ENCODE data around the gene EGR4.
A peak's percentile ranks its signal among the peaks of the same experiment; 100 is the strongest.

The EGR4 gene

DNA sequence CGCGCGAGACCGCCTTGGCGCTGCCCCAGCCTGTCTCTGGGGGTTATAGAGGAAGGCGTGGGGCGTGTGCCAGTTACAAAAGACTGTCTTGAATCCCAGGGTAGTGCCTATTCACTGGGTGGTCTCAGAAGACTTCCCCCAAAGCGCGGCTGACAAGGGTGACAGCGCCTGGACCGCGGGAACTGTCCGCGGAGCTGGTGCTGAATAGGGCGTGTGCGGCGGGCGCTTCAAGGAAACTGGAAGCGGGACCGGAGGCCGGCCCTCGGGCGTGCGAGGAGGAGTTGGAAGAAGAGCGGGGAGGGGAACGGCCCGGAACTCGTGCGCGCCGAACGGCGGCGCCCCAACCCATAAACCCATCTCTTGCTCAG lies 2.3 kb downstream of the EGR4 start:
- no peak overlapping the region for H2BK12ac ChIP-seq (ENCODE audit: low read length)
- no peak overlapping the region for H3K4ac ChIP-seq (ENCODE audit: low read length)
- no peak overlapping the region for H2BK120ac ChIP-seq (ENCODE audit: low read depth, low read length)
- peaks cover 20 to 98% (median 69%) of the 10 kb centered on the region in 3 experiments for H3K27me3 ChIP-seq (ENCODE audit: control insufficient read depth in 3 of 3, insufficient read depth in 3 of 3, low read depth in 1 of 3, low read length in 3 of 3)
- H3K27ac ChIP-seq (replicated peaks; ENCODE audit: low read length), result no peak overlapping the region
- WGBS, 2 donors (ENCODE audit: extremely low coverage in 2 of 2, insufficient read length in 2 of 2, insufficient replicate concordance in 1 of 2), result no CpG with 5 or more reads among the region's 34 CpGs
- H3K4me3 ChIP-seq (ENCODE audit: low read length in 2 of 2), result peak overlapping the region in 1 of 2 donors; percentile 9
- H3K9ac ChIP-seq (ENCODE audit: low read depth, low read length, poor library complexity), result no peak overlapping the region
- no peak overlapping the region for H4K8ac ChIP-seq (ENCODE audit: low read depth, low read length)
- H3K36me3 ChIP-seq (replicated peaks in 1 of 2; ENCODE audit: control insufficient read depth in 2 of 2, insufficient read depth in 2 of 2, low read length in 2 of 2), result no peaks in the 10 kb centered on the region
- H2AK5ac ChIP-seq (ENCODE audit: low read depth, low read length), result no peak overlapping the region
- no peak overlapping the region for H2BK15ac ChIP-seq (ENCODE audit: low read length)
- no peak overlapping the region for H3K23ac ChIP-seq (ENCODE audit: low read depth, low read length, poor library complexity)
- peak; percentile 88 for DNase-seq (ENCODE audit: low spot score)
- H3K4me2 ChIP-seq (ENCODE audit: insufficient read depth, low read length, poor library complexity, severe bottlenecking), result peak overlapping the region; percentile 37
- no peak overlapping the region for H2BK5ac ChIP-seq (ENCODE audit: low read length)
- no peaks in the 10 kb centered on the region for H3K79me1 ChIP-seq (ENCODE audit: low read depth, low read length)
- H3K4me1 ChIP-seq (ENCODE audit: control insufficient read depth in 2 of 2, insufficient read depth in 1 of 2, low read depth in 1 of 2, low read length in 2 of 2), result peaks cover 5 to 7% of the 10 kb centered on the region in 2 donors
- peak overlapping the region; percentile 61 for H2AFZ ChIP-seq (ENCODE audit: low read length)
- no peak overlapping the region for H3K14ac ChIP-seq (ENCODE audit: low read length)
- no peak overlapping the region for H3K18ac ChIP-seq (ENCODE audit: low read length)
- peaks cover 1 to 3% of the 10 kb centered on the region in 2 donors for H3K9me3 ChIP-seq (replicated peaks in 1 of 2; ENCODE audit: control insufficient read depth in 2 of 2, insufficient read depth in 1 of 2, low read depth in 1 of 2, low read length in 2 of 2)
- no peak overlapping the region for H4K91ac ChIP-seq (ENCODE audit: low read depth, low read length, poor library complexity)

- Histone ChIP-seq H4K91ac (ENCODE audit: low read depth, low read length, poor library complexity) (no peak overlapping the region), H2BK120ac (ENCODE audit: low read depth, low read length) (no peak overlapping the region), H3K9me3 (replicated peaks in 1 of 2; ENCODE audit: control insufficient read depth in 2 of 2, insufficient read depth in 1 of 2, low read depth in 1 of 2, low read length in 2 of 2) (peaks cover 2 to 3% of the 10 kb centered on the region in 2 donors), H2AFZ (ENCODE audit: low read length) (no peak overlapping the region), H3K27me3 (ENCODE audit: control insufficient read depth in 3 of 3, insufficient read depth in 3 of 3, low read depth in 1 of 3, low read length in 3 of 3) (peaks cover 20 to 98% (median 64%) of the 10 kb centered on the region in 3 experiments), H4K8ac (ENCODE audit: low read depth, low read length) (no peak overlapping the region), H2BK5ac (ENCODE audit: low read length) (no peak overlapping the region), H3K4me1 (ENCODE audit: control insufficient read depth in 2 of 2, insufficient read depth in 1 of 2, low read depth in 1 of 2, low read length in 2 of 2) (peaks cover 5 to 7% of the 10 kb centered on the region in 2 donors), H3K14ac (ENCODE audit: low read length) (no peak overlapping the region), H3K4me3 (ENCODE audit: low read length in 2 of 2) (no peak overlapping the region), H2AK5ac (ENCODE audit: low read depth, low read length) (no peak overlapping the region), H3K18ac (ENCODE audit: low read length) (no peak overlapping the region), H3K79me1 (ENCODE audit: low read depth, low read length) (no peaks in the 10 kb centered on the region), H3K4me2 (ENCODE audit: insufficient read depth, low read length, poor library complexity, severe bottlenecking) (no peak overlapping the region), H2BK12ac (ENCODE audit: low read length) (no peak overlapping the region), H3K4ac (ENCODE audit: low read length) (no peak overlapping the region), H3K27ac (replicated peaks; ENCODE audit: low read length) (no peak overlapping the region), H2BK15ac (ENCODE audit: low read length) (no peak overlapping the region), H3K9ac (ENCODE audit: low read depth, low read length, poor library complexity) (no peak overlapping the region), H3K36me3 (replicated peaks in 1 of 2; ENCODE audit: control insufficient read depth in 2 of 2, insufficient read depth in 2 of 2, low read length in 2 of 2) (no peaks in the 10 kb centered on the region), H3K23ac (ENCODE audit: low read depth, low read length, poor library complexity) (no peak overlapping the region)
- WGBS, 2 donors (ENCODE audit: extremely low coverage in 2 of 2, insufficient read length in 2 of 2, insufficient replicate concordance in 1 of 2), result no CpG with 5 or more reads among the region's 6 CpGs
- DNase-seq (ENCODE audit: low spot score), result no peak
These were observed 3.1 kb downstream of the EGR4 start for GRCh38 chr2:73290049-73290839.

GRCh38 chr2:73289304-73289703 lies 4.0 kb downstream of the EGR4 start:
- DNase-seq (ENCODE audit: low spot score), result no peak
- Histone ChIP-seq H2AK5ac (ENCODE audit: low read depth, low read length) (no peak overlapping the region), H2BK15ac (ENCODE audit: low read length) (no peak overlapping the region), H3K4me1 (ENCODE audit: control insufficient read depth in 2 of 2, insufficient read depth in 1 of 2, low read depth in 1 of 2, low read length in 2 of 2) (peaks cover 7 to 9% of the 10 kb centered on the region in 2 donors), H3K4me3 (ENCODE audit: low read length in 2 of 2) (no peak overlapping the region), H2AFZ (ENCODE audit: low read length) (no peak overlapping the region), H3K18ac (ENCODE audit: low read length) (no peak overlapping the region), H3K23ac (ENCODE audit: low read depth, low read length, poor library complexity) (no peak overlapping the region), H4K91ac (ENCODE audit: low read depth, low read length, poor library complexity) (no peak overlapping the region), H3K27me3 (ENCODE audit: control insufficient read depth in 3 of 3, insufficient read depth in 3 of 3, low read depth in 1 of 3, low read length in 3 of 3) (peaks cover 20 to 94% (median 60%) of the 10 kb centered on the region in 3 experiments), H3K14ac (ENCODE audit: low read length) (no peak overlapping the region), H3K36me3 (replicated peaks in 1 of 2; ENCODE audit: control insufficient read depth in 2 of 2, insufficient read depth in 2 of 2, low read length in 2 of 2) (no peaks in the 10 kb centered on the region), H4K8ac (ENCODE audit: low read depth, low read length) (no peak overlapping the region), H3K4me2 (ENCODE audit: insufficient read depth, low read length, poor library complexity, severe bottlenecking) (no peak overlapping the region), H3K27ac (replicated peaks; ENCODE audit: low read length) (no peak overlapping the region), H2BK12ac (ENCODE audit: low read length) (no peak overlapping the region), H2BK5ac (ENCODE audit: low read length) (no peak overlapping the region), H3K9me3 (replicated peaks in 1 of 2; ENCODE audit: control insufficient read depth in 2 of 2, insufficient read depth in 1 of 2, low read depth in 1 of 2, low read length in 2 of 2) (peaks cover 1 to 2% of the 10 kb centered on the region in 2 donors), H3K9ac (ENCODE audit: low read depth, low read length, poor library complexity) (no peak overlapping the region), H3K4ac (ENCODE audit: low read length) (no peak overlapping the region), H2BK120ac (ENCODE audit: low read depth, low read length) (no peak overlapping the region), H3K79me1 (ENCODE audit: low read depth, low read length) (no peaks in the 10 kb centered on the region)

GRCh38 chr2:73286134-73286655 lies 7.2 kb downstream of the EGR4 start:
- Histone ChIP-seq H3K4me1 (ENCODE audit: control insufficient read depth in 2 of 2, insufficient read depth in 1 of 2, low read depth in 1 of 2, low read length in 2 of 2) (peaks cover 5 to 13% of the 10 kb centered on the region in 2 donors), H2AK5ac (ENCODE audit: low read depth, low read length) (no peak overlapping the region), H3K79me1 (ENCODE audit: low read depth, low read length) (no peaks in the 10 kb centered on the region), H2BK120ac (ENCODE audit: low read depth, low read length) (no peak overlapping the region), H4K91ac (ENCODE audit: low read depth, low read length, poor library complexity) (no peak overlapping the region), H3K9me3 (replicated peaks in 1 of 2; ENCODE audit: control insufficient read depth in 2 of 2, insufficient read depth in 1 of 2, low read depth in 1 of 2, low read length in 2 of 2) (peaks cover 0 to 2% of the 10 kb centered on the region in 2 donors), H2AFZ (ENCODE audit: low read length) (no peak overlapping the region), H3K9ac (ENCODE audit: low read depth, low read length, poor library complexity) (no peak overlapping the region), H4K8ac (ENCODE audit: low read depth, low read length) (no peak overlapping the region), H3K4ac (ENCODE audit: low read length) (no peak overlapping the region), H2BK15ac (ENCODE audit: low read length) (no peak overlapping the region), H3K27ac (replicated peaks; ENCODE audit: low read length) (no peak overlapping the region), H3K27me3 (ENCODE audit: control insufficient read depth in 3 of 3, insufficient read depth in 3 of 3, low read depth in 1 of 3, low read length in 3 of 3) (peaks cover 0 to 63% (median 33%) of the 10 kb centered on the region in 3 experiments), H2BK12ac (ENCODE audit: low read length) (no peak overlapping the region), H2BK5ac (ENCODE audit: low read length) (no peak overlapping the region), H3K4me3 (ENCODE audit: low read length in 2 of 2) (no peak overlapping the region), H3K36me3 (replicated peaks in 1 of 2; ENCODE audit: control insufficient read depth in 2 of 2, insufficient read depth in 2 of 2, low read length in 2 of 2) (no peaks in the 10 kb centered on the region), H3K14ac (ENCODE audit: low read length) (no peak overlapping the region), H3K23ac (ENCODE audit: low read depth, low read length, poor library complexity) (no peak overlapping the region), H3K4me2 (ENCODE audit: insufficient read depth, low read length, poor library complexity, severe bottlenecking) (no peak overlapping the region), H3K18ac (ENCODE audit: low read length) (no peak overlapping the region)
- DNase-seq (ENCODE audit: low spot score), result no peak
- no CpG with 5 or more reads among the region's 3 CpGs for whole genome bisulfite sequencing, 2 donors (ENCODE audit: extremely low coverage in 2 of 2, insufficient read length in 2 of 2, insufficient replicate concordance in 1 of 2)
